HG02571 (cell line): ENCODE results near the gene CHMP4A.
"Not testable (repeated sequence)": the region's sequence is repeated elsewhere in the genome, so short reads cannot be mapped to it uniquely, and the experiment has no call there.

Experiments used
- ATAC-seq: cut with Tn5 transposase; IDR thresholded peaks from one replicate; pipeline ENCODE4 v1.9.1; 2021; ENCODE audit warnings: mild to moderate bottlenecking, moderate library complexity; ENCODE audit not compliant: unreplicated experiment

CHMP4A gene

GRCh38 chr14:24247422-24247821 is 34.1 kb upstream of the CHMP4A start:
- ATAC-seq = no peak

- no peak for ATAC-seq
These were observed 33.5 kb upstream of the CHMP4A start for GRCh38 chr14:24246765-24247212.

GRCh38 chr14:24245350-24245749 is 32.1 kb upstream of the CHMP4A start:
- not testable (repeated sequence) for ATAC-seq

GRCh38 chr14:24243336-24243836 is 30.1 kb upstream of the CHMP4A start:
- ATAC-seq = no peak

GRCh38 chr14:24241829-24242443 is 28.6 kb upstream of the CHMP4A start:
- peak; percentile 69 for ATAC-seq

GRCh38 chr14:24240110-24240918 is 27.0 kb upstream of the CHMP4A start:
- ATAC-seq = no peak

GRCh38 chr14:24238527-24239037 is 25.3 kb upstream of the CHMP4A start:
- no peak for ATAC-seq

- ATAC-seq = no peak
These were observed 24.8 kb upstream of the CHMP4A start for GRCh38 chr14:24238123-24238522.

- no peak for ATAC-seq
These were observed 24.2 kb upstream of the CHMP4A start for GRCh38 chr14:24237463-24237955.

GRCh38 chr14:24236689-24237462 is 23.6 kb upstream of the CHMP4A start:
- no peak for ATAC-seq

GRCh38 chr14:24235804-24236688 is 22.8 kb upstream of the CHMP4A start:
- no peak for ATAC-seq

- ATAC-seq = no peak
These were observed 21.1 kb upstream of the CHMP4A start for GRCh38 chr14:24234095-24235005.

GRCh38 chr14:24233538-24233866 is 20.2 kb upstream of the CHMP4A start:
- no peak for ATAC-seq

GRCh38 chr14:24232645-24233537 is 19.6 kb upstream of the CHMP4A start, which contains the start of gene GMPR2:
TSS of gene GMPR2 (plus strand) at chr14:24232929. CDS start at chr14:24233254, 325 bp downstream.
- ATAC-seq = peak; percentile 58

- peak; percentile 72 for ATAC-seq
These were observed 18.9 kb upstream of the CHMP4A start, which contains the start of gene NEDD8 for GRCh38 chr14:24232121-24232644. TSS of gene NEDD8 (minus strand) at chr14:24232367. CDS start at chr14:24232267, 100 bp downstream.

GRCh38 chr14:24231263-24232120 is 18.2 kb upstream of the CHMP4A start:
- no peak for ATAC-seq

- no peak for ATAC-seq
These were observed 15.6 kb upstream of the CHMP4A start for GRCh38 chr14:24228902-24229301.
